ENCODE data around the gene PTPRT.

DNA sequence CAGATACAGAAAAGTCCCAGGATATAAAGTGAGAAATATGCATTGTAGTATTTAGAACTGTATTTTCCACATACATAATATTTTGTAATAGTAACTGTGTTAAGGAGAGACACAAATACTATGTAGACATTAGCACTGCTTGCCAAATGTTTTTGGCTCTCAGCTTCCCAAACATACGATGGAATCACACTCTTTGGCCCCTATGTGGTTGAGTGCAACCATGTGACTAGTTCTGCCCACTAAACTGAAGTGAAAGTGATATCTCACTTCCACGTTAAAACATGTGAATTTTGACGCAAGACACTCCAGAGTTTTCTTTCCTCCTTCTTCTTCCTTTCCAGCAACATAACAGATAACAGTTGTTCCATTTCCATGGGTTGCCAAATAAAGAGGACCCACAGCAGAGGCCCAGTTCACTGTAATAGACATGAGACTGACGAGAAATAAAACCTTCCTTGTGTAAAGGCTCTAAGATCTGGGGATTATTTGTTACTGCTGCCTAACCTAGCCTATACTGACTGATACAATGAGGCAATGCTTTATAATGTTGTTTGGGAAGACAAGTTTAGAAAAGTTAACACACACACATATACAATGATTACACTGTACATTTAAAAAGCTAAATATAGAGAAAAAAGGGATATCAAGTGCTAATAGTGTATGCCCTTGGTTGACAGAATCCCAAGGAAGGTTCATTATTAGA lies 97.2 kb downstream of the PTPRT start:
- TF ChIP-seq CTCF (conservative IDR thresholded peaks at IDR 0.05; ENCODE audit: low read depth in 2 of 2) (no peak), POLR2AphosphoS5 (IDR thresholded peaks at IDR 0.05; ENCODE audit: low read depth) (no peak), EZH2 (IDR thresholded peaks at IDR 0.05; ENCODE audit: low read depth, unreplicated experiment) (no peak), ZNF331 (CRISPR knock-in tag; IDR thresholded peaks at IDR 0.05; ENCODE audit: low read depth) (no peak), EZH2phosphoT487 (IDR thresholded peaks at IDR 0.05; ENCODE audit: unreplicated experiment) (no peak), JUNB (IDR thresholded peaks at IDR 0.05; ENCODE audit: unreplicated experiment) (no peak), STAT1 (IDR thresholded peaks at IDR 0.05; ENCODE audit: unreplicated experiment) (no peak), CREB1 (CRISPR knock-in tag; IDR thresholded peaks at IDR 0.05; ENCODE audit: low read depth) (no peak), NANOG (IDR thresholded peaks at IDR 0.05; ENCODE audit: borderline replicate concordance) (no peak)
- TF ChIP-seq, protein P1, sequence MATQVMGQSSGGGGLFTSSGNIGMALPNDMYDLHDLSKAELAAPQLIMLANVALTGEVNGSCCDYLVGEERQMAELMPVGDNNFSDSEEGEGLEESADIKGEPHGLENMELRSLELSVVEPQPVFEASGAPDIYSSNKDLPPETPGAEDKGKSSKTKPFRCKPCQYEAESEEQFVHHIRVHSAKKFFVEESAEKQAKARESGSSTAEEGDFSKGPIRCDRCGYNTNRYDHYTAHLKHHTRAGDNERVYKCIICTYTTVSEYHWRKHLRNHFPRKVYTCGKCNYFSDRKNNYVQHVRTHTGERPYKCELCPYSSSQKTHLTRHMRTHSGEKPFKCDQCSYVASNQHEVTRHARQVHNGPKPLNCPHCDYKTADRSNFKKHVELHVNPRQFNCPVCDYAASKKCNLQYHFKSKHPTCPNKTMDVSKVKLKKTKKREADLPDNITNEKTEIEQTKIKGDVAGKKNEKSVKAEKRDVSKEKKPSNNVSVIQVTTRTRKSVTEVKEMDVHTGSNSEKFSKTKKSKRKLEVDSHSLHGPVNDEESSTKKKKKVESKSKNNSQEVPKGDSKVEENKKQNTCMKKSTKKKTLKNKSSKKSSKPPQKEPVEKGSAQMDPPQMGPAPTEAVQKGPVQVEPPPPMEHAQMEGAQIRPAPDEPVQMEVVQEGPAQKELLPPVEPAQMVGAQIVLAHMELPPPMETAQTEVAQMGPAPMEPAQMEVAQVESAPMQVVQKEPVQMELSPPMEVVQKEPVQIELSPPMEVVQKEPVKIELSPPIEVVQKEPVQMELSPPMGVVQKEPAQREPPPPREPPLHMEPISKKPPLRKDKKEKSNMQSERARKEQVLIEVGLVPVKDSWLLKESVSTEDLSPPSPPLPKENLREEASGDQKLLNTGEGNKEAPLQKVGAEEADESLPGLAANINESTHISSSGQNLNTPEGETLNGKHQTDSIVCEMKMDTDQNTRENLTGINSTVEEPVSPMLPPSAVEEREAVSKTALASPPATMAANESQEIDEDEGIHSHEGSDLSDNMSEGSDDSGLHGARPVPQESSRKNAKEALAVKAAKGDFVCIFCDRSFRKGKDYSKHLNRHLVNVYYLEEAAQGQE (IDR thresholded peaks at IDR 0.05; ENCODE audit: unreplicated experiment), result no peak
- TF ChIP-seq, protein P2, sequence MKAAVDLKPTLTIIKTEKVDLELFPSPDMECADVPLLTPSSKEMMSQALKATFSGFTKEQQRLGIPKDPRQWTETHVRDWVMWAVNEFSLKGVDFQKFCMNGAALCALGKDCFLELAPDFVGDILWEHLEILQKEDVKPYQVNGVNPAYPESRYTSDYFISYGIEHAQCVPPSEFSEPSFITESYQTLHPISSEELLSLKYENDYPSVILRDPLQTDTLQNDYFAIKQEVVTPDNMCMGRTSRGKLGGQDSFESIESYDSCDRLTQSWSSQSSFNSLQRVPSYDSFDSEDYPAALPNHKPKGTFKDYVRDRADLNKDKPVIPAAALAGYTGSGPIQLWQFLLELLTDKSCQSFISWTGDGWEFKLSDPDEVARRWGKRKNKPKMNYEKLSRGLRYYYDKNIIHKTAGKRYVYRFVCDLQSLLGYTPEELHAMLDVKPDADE (IDR thresholded peaks at IDR 0.05), result no peak
